ENCODE data around the gene SLC44A1. TPM values are rescaled to one million over a fixed set of nuclear protein-coding genes. Genes with fewer than 3 reads are reported as not detected.

Gene SLC44A1
- total and polyA plus RNA-seq, 12 donors = 6.8 to 73.1 (median 36.3) TPM

DNA sequence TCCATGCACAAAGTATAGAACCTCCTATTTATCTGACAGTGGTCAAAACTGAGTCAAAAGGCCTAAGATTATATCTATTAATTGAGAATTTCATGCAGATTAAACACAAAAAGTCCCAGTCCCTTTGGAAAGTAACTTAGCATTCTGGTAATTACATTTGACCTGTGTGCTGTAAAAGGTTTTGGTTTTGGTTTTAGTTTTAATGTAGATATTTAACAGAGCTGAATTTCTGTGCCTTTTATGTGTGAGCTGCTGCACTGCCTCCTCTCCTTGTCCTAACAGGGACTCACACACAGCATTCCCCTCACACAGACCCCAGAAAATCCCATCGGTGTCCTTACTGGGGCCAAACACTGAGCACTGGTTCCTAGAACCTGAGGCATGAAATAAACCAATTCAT, 172.4 kb downstream of the SLC44A1 start:
- peaks cover 3 to 4% of the 10 kb centered on the region in 2 donors for H3K4me1 ChIP-seq (replicated peaks in 1 of 2)
- intact Hi-C loops (cut with DNase I) = loop anchor here in 1 of 2 donors (5.0 to 10.0 kb wide), 2 partner anchors 172 to 250 kb away; partner anchors contain the start of gene SLC44A1
- 64 to 100% (median 91%) methylated on average over 1 of the region's 1 CpG for WGBS, 4 donors
- no peaks in the 10 kb centered on the region for H3K36me3 ChIP-seq (replicated peaks in 1 of 2)
- TF ChIP-seq POLR2A (IDR thresholded peaks at IDR 0.05) = no peak
- TF ChIP-seq, protein P1, sequence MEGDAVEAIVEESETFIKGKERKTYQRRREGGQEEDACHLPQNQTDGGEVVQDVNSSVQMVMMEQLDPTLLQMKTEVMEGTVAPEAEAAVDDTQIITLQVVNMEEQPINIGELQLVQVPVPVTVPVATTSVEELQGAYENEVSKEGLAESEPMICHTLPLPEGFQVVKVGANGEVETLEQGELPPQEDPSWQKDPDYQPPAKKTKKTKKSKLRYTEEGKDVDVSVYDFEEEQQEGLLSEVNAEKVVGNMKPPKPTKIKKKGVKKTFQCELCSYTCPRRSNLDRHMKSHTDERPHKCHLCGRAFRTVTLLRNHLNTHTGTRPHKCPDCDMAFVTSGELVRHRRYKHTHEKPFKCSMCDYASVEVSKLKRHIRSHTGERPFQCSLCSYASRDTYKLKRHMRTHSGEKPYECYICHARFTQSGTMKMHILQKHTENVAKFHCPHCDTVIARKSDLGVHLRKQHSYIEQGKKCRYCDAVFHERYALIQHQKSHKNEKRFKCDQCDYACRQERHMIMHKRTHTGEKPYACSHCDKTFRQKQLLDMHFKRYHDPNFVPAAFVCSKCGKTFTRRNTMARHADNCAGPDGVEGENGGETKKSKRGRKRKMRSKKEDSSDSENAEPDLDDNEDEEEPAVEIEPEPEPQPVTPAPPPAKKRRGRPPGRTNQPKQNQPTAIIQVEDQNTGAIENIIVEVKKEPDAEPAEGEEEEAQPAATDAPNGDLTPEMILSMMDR (IDR thresholded peaks at IDR 0.05) = no peak
- peaks cover 0 to under 1% (median 0%) of the 10 kb centered on the region in 3 donors for H3K9me3 ChIP-seq (replicated peaks in 1 of 3)
- H3K27ac ChIP-seq = no peak overlapping the region
- no peak for DNase-seq
- H3K4me3 ChIP-seq = no peak overlapping the region
- no peaks in the 10 kb centered on the region for H3K27me3 ChIP-seq

DNA sequence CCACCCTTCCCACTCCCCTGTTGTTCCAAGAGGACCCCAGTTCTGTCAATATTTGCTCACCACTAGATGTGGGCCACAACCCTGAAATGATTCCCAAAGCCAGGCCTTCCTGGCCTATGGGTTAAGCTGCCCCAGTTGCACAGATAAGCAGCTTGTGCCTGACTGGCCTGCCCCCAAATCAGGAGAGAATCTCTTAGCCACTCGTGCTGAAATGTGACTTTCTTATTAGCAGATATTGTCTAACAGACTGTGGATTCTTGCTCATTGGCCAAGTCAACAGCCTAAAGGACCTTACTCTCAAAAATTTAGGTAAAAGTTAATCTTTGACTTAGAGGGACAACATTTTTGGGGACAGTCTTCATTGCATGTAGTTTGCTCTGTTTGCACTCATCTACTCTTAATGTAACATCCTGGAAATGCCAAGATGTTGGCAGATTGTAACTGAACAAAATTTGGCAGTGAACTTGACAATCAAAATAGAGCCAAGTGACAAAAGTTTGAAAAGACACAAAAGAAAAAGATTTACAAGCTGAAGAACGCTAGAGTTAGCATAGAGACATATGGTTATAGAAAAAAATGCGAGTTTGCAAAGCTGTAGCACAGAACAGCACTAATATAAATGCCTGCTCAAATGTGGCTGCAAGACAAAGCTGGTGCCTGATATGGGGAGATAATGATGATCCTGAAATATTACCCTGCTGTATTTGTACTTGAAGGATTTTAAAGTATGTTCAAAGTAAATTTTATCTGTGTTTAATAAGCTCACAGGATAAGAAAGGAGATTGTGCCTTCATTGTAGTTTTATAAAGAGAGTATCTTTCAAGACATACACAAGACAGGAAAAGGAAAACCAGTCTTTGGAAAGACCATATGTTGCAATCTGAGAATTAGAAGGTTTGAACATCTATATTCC, 174.4 kb downstream of the SLC44A1 start:
- intact Hi-C loops (cut with DNase I) = loop anchor here in 1 of 2 donors (5.0 to 10.0 kb wide), 2 partner anchors 174 to 252 kb away; partner anchors contain the start of gene SLC44A1
- 71 to 75% (median 72%) methylated on average over 3 of the region's 3 CpGs for WGBS, 4 donors
- Histone ChIP-seq H3K4me3 (no peak overlapping the region), H3K36me3 (replicated peaks in 1 of 2) (no peaks in the 10 kb centered on the region), H3K4me1 (replicated peaks in 1 of 2) (peaks cover 3 to 4% of the 10 kb centered on the region in 2 donors), H3K9me3 (replicated peaks in 1 of 3) (no peaks in the 10 kb centered on the region), H3K27me3 (no peaks in the 10 kb centered on the region), H3K27ac (no peak overlapping the region)
- TF ChIP-seq POLR2A (IDR thresholded peaks at IDR 0.05) = no peak
- TF ChIP-seq, protein P1 (IDR thresholded peaks at IDR 0.05) = no peak
- no peak for DNase-seq

DNA sequence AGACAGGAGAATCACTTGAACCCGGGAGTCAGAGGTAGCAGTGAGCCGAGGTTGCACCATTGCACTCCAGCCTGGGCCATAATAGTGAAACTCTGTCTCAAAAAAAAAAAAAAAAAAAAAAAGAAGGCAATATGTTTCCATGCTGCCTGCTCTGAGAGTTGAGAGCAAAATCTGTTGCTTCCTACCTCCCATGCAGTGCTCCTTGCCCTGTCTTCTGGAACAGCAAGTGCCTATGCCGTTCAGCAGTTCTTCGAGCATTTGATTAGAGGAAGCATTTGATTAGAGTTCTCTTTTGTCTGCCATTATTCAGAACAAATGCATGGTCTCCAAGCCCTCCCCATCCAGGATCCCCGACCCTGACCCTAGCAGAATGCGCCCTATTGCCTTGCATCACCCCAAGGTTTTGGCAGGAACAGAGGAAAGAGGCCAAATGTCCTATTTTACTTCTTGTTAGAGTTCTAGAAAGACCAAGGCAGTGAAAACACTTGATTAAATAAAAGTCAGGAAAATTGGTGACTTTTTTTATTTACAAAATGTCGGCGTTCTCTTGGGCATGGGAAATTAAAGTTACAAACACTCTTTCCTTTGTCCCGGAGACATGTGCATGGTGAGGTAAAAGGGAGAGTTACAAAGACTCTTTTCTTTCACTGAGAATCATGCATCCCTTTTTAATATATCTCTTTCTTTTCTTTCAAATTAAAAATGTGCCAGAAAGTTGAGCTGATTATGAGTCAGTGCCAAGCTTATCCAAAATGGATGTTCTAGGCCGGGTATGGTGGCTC, 175.6 kb downstream of the SLC44A1 start:
- Histone ChIP-seq H3K9me3 (replicated peaks in 1 of 3) (no peaks in the 10 kb centered on the region), H3K36me3 (replicated peaks in 1 of 2) (no peaks in the 10 kb centered on the region), H3K4me1 (replicated peaks in 1 of 2) (peaks cover 3 to 4% of the 10 kb centered on the region in 2 donors), H3K4me3 (no peak overlapping the region), H3K27ac (no peak overlapping the region), H3K27me3 (no peaks in the 10 kb centered on the region)
- intact Hi-C loops (cut with DNase I) = loop anchor here in 1 of 2 donors (5.0 to 10.0 kb wide), 4 partner anchors 55 to 295 kb away; partner anchors contain the start of gene SLC44A1
- 74 to 78% (median 75%) methylated on average over 10 of the region's 10 CpGs for whole genome bisulfite sequencing, 4 donors
- DNase-seq = peak in 1 of 7 donors; percentile 17
- no peak for TF ChIP-seq POLR2A (IDR thresholded peaks at IDR 0.05)
- TF ChIP-seq, protein P1 (IDR thresholded peaks at IDR 0.05) = no peak

DNA sequence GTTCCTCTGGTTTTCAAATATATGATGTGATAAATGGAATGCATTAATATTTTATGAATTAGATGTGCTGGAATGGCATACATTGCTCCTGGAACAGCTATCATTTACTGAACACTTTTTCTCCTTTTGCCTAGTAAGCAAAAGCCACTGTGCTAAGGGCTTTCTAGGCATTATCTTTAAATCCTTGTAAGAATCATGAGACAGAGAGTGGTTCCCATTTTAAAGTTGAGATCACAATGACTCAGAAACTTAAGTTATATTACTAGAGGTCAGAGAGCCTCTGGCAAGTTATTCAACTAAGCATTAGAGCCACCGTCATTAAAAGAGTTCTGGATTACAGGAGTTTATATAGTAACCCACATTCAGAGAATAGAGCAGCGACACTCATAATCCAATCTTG, 176.7 kb downstream of the SLC44A1 start:
- Histone ChIP-seq H3K27me3 (no peaks in the 10 kb centered on the region), H3K27ac (no peak overlapping the region), H3K4me1 (replicated peaks in 1 of 2) (no peaks in the 10 kb centered on the region), H3K36me3 (replicated peaks in 1 of 2) (no peaks in the 10 kb centered on the region), H3K4me3 (no peak overlapping the region), H3K9me3 (replicated peaks in 1 of 3) (no peaks in the 10 kb centered on the region)
- 88 to 93% (median 90%) methylated on average over 2 of the region's 2 CpGs for WGBS, 4 donors
- no peak for DNase-seq
- intact Hi-C loops (cut with DNase I) = loop anchor here in 1 of 2 donors (10.0 kb wide), 2 partner anchors 54 to 294 kb away; no protein-coding TSS in a partner anchor
- TF ChIP-seq, protein P1 (IDR thresholded peaks at IDR 0.05) = no peak
- no peak for TF ChIP-seq POLR2A (IDR thresholded peaks at IDR 0.05)

All from adrenal gland (tissue), 12 donors.